HK-2 (cell line): ENCODE data around the gene GXYLT2.

Experiments used
- DNase-seq: peaks from one replicate; pipeline ENCODE4 v3.0.0-alpha.2; 2018; ENCODE audit not compliant: unreplicated experiment

Gene GXYLT2

GRCh38 chr3:72887705-72888545 is at the start of gene GXYLT2:
TSS of gene GXYLT2 (plus strand) at chr3:72888046. CDS start at chr3:72888234, 188 bp downstream.
- peak; percentile 50 for DNase-seq

DNA sequence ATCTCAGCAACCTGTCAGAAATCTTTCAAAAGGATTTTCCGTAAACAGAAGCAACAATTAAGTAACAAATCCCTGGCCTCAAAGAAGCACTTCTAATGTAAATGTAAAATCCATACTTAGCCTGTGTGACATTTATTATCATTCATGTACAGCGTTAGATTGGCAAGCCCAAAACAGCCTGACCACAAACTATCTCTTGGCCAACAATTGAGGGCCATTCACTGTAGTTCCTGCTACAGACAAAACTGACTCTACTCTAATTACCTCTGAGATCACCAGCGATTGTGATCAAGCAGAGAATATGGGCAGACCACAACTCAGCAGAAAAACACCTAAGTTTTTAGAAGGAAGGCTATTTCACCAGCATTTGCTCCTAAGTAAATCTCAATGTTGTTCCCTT is 48.8 kb upstream of the GXYLT2 start:
- DNase-seq, result no peak

DNA sequence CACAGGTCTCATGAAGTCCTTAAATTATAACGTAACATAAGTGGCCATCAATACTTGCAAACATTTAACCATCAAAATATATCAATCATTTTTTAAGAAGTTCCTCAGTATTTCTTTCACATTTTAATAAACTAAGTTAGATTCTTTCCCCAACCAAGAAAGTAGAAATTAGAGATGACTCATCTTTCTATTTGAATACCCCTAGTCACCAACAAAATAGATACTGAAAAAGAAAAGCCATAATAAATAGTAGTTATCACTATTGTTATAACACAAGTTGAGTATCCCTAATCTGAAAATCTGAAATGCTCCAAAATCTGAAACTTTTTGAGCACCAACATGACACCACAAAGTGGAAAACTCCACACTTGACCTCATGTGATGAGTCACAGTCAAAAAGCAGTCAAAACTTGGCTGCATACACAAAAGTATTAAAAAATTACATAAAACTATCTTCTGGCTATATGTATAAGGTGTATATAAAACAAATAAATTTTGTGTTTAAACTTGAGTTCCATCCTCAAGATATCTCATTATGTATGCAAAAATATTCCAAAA is 43.3 kb upstream of the GXYLT2 start:
- DNase-seq, result no peak

- no peak for DNase-seq
Measured at GRCh38 chr3:72846166-72846565, 41.7 kb upstream of the GXYLT2 start.

DNA sequence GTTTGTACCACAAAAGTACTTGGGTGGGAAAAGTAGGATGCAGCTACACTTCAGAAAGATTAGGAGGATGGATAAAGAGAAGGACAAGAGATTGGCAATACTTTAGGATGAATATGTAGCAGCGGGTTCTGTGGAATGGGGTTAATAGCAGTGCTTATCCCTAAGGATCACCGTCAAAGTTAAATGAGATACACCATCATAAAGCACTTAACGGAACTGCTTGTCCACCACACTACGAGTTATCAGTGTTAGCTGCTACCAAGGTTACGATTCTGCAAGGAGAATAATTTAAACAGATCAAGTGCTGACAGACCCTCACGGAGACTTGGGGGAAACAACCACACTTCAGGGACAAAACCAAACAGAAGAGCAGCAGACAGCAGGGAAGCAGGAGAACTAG is 40.6 kb upstream of the GXYLT2 start:
- DNase-seq, result no peak

GRCh38 chr3:72847751-72848702 is 39.8 kb upstream of the GXYLT2 start, which contains the start of gene SHQ1:
TSS of gene SHQ1 (minus strand) at chr3:72848445. CDS start at chr3:72848340, 105 bp downstream.
- DNase-seq, result peak; percentile 88

- DNase-seq, result no peak
Measured at GRCh38 chr3:72848703-72849081, 39.2 kb upstream of the GXYLT2 start.

GRCh38 chr3:72855001-72855400 is 32.8 kb upstream of the GXYLT2 start:
- no peak for DNase-seq

DNA sequence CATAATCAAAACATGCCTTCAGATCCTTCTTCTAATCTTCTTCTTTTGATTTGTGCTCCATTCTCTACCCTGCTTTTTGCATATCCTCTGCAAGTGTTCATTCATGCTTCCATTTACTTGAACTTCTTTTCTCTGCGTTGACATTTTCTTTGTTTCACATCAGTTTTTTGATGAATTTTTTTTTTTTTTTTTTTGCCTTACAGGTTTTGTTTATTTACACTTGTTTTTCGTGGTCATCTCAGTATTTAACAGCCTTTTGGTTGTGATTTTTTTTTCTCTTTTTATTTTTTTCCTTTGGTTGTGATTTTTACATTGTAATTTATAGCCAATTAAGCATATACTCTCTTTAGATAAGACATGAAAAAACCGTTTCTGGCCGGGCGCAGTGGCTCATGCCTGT is 27.8 kb upstream of the GXYLT2 start:
- DNase-seq, result no peak

DNA sequence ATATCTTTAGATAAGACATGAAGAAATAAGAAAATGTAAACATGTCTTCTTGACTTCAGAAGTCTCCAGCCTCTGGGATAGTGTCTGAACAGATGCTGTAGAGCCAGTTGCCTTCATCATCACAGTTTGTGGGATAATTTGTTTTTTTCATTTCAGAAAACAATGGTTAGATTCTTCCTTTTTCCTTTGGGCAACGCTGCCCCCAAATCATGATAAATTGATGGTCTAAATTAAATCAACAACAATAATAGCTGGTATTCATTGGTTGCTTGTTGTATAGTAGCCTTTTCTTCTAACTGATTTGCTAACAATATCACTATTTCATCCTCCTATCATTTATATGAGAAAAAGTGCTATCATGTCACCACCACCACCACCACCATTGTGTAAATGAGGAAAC is 27.0 kb upstream of the GXYLT2 start:
- DNase-seq, result no peak

- no peak for DNase-seq
Measured at GRCh38 chr3:72862314-72863090, 25.3 kb upstream of the GXYLT2 start.

GRCh38 chr3:72872183-72872582 is 15.7 kb upstream of the GXYLT2 start:
- no peak for DNase-seq

GRCh38 chr3:72887343-72887704 is 522 bp upstream of the GXYLT2 start:
- no peak for DNase-seq

GRCh38 chr3:72888546-72889309 is 882 bp downstream of the GXYLT2 start:
- no peak for DNase-seq

GRCh38 chr3:72889310-72890165 is 1.7 kb downstream of the GXYLT2 start:
- DNase-seq, result no peak

- DNase-seq, result no peak
Measured at GRCh38 chr3:72890166-72890925, 2.5 kb downstream of the GXYLT2 start.

DNA sequence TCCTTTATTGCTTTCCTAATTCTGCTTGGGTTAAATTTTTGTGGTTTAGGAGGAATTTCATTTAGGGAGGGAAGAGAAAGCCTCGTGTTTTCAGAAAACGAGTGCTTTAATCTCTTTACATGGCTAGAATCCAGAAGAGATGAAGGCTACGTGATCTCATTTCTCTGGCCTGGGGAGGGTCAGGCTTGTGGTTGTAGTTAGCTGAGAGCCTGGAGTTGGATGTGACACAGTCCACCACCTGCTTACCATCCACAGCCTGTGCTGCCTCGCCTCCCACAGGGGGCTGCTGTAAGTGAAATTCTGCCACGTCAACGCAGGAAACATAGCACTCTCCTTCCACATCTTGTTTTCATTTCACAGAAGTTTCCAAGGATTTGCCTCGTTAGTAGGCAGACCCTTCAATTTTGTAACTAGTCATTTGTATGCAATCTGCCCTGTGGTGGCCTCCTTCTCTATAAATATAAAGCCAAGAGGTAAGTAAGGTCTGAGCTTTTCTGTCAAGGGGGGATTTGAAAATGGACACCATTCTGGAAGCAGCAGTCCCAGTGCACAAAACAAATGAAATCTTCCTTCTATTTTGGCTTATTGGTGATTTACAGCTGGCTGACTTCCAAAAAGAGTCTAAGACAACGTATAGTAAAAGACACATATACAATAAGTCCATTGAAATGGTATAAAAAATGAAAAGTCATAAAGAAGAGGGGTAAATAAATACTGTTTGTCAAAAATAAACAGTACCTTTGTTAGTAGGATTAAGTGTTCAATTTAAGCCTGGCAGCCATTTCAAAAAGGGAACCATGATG is 3.4 kb downstream of the GXYLT2 start:
- DNase-seq, result peak; percentile 42

GRCh38 chr3:72892081-72892775 is 4.4 kb downstream of the GXYLT2 start:
- no peak for DNase-seq
